ENCODE results near the gene ANKRD34A. TPM values are rescaled to one million over a fixed set of nuclear protein-coding genes. Genes with fewer than 3 reads are reported as not detected.

Gene ANKRD34A
- total RNA-seq, 2 donors from 2014 or later = 1.1 TPM

DNA sequence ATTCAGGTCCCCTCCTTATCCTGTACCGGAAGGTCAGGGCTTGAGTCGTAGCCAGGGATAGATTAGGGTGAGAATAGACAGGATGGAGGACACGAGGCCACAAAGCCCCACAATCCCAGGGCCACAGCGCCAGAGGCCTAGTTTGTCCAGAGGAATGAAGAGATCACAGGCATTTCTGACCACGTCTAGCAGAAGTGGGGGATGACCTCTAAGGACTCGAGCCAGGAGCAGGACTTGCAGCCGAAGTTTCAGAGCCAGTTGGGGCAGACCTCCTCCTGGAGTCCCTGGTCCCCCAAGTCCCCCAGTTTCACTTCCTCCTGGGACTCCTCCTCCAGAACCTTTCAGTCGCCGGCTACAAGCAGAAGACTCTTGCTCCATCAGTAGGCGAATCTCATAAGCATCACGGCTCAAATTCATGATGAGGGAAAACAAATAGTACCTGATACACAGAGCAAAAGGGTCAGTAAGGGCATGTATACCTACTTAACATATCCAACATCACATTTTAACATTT is 52.2 kb downstream of the ANKRD34A start:
- H3K27me3 ChIP-seq (replicated peaks; ENCODE audit: insufficient read depth) = no peaks in the 10 kb centered on the region
- H3K27ac ChIP-seq = no peak overlapping the region
- DNase-seq (ENCODE audit: low spot score) = no peak
- ATAC-seq (ENCODE audit: insufficient number of reproducible peaks, low FRiP score, low read depth) = no peak
- no peak for TF ChIP-seq CTCF (IDR thresholded peaks at IDR 0.05)
- H3K36me3 ChIP-seq = peaks cover 24% of the 10 kb centered on the region
- H3K4me1 ChIP-seq (ENCODE audit: control insufficient read depth in 1 of 2, low read depth in 2 of 2) = peaks cover 12 to 21% of the 10 kb centered on the region in 2 donors
- H3K4me3 ChIP-seq = no peak overlapping the region
- H3K9me3 ChIP-seq = no peaks in the 10 kb centered on the region

Other genes with a start within 250 kb of the ANKRD34A start
- gene CD160, start 245.1 kb downstream of the ANKRD34A start, total RNA-seq = under 1 TPM in 1 of 2 donors, not detected in 1; 0.28 TPM
- gene RNF115, start 140.5 kb downstream of the ANKRD34A start, total RNA-seq = 10 to 100 TPM; 52.7 to 60.4 TPM
- 10 to 100 TPM; 23.4 to 42.9 TPM for gene POLR3C, start 140.4 kb downstream of the ANKRD34A start, total RNA-seq
- 10 to 100 TPM in 1 of 2 donors, 1 to 10 TPM in 1; 3.6 to 19.1 TPM for gene NUDT17, start 118.9 kb downstream of the ANKRD34A start, total RNA-seq
- 10 to 100 TPM; 34.4 to 60.1 TPM for gene PIAS3, start 105.5 kb downstream of the ANKRD34A start, total RNA-seq
- 10 to 100 TPM in 1 of 2 donors, 1 to 10 TPM in 1; 9.6 to 15.7 TPM for gene ANKRD35, start 78.7 kb downstream of the ANKRD34A start, total RNA-seq
- 100 to 1,000 TPM; 156 to 267 TPM for gene ITGA10, start 54.5 kb downstream of the ANKRD34A start, total RNA-seq
- 10 to 100 TPM; 21.7 to 25.3 TPM for gene PEX11B, start 45.9 kb downstream of the ANKRD34A start, total RNA-seq
- gene RBM8A, start 37.1 kb downstream of the ANKRD34A start, total RNA-seq = 100 to 1,000 TPM in 1 of 2 donors, 10 to 100 TPM in 1; 37.8 to 151 TPM
- gene LIX1L, start 6.6 kb downstream of the ANKRD34A start, total RNA-seq = 10 to 100 TPM; 45.4 to 49.5 TPM
- 10 to 100 TPM; 16.9 TPM for gene POLR3GL, start 115 bp upstream of the ANKRD34A start, total RNA-seq
- gene TXNIP, start 32.0 kb upstream of the ANKRD34A start, total RNA-seq = 100 to 1,000 TPM; 423 to 622 TPM
- gene HJV, start 57.2 kb upstream of the ANKRD34A start, total RNA-seq = not detected
- 1 to 10 TPM; 4.2 to 5.0 TPM for gene NBPF10, start 180.2 kb upstream of the ANKRD34A start, total RNA-seq